Body of pancreas (tissue), 4 donors: ENCODE data around the gene RTN4IP1. TPM values are rescaled to one million over a fixed set of nuclear protein-coding genes. Genes with fewer than 3 reads are reported as not detected.

ENCODE experiments used
- ATAC-seq: fragments of 150-250 bp; one replicate; pipeline ENCODE4 v1.9.1; 2016
- DNase-seq, 4 donors: peaks; one replicate each; pipeline ENCODE4 v3.0.0-alpha.2; 2019
- H3K27ac ChIP-seq, 4 donors: fragments of 200-600 bp; sonication (generic); 1 replicate in 3 of 4; 2 replicates in 1 of 4; pipeline versions ENCODE4 v1.5.1 to v1.6.1; 2016 to 2019; ENCODE audit warnings: mild to moderate bottlenecking in 1 of 4, mixed read lengths in 1 of 4, moderate library complexity in 1 of 4
- H3K27me3 ChIP-seq, 2 donors: fragments of 200-600 bp; sonication (generic); one replicate each; pipeline ENCODE4 v1.6.0; 2016; ENCODE audit warnings: mild to moderate bottlenecking in 1 of 2
- H3K36me3 ChIP-seq, 2 donors: fragments of 200-600 bp; sonication (generic); replicated peaks in 1 of 2; 2 replicates each; pipeline ENCODE4 v1.5.1; 2016; ENCODE audit warnings: low read depth in 2 of 2; ENCODE audit not compliant: insufficient read depth in 1 of 2
- H3K4me1 ChIP-seq: fragments of 200-600 bp; sonication (generic); one replicate; pipeline ENCODE4 v1.6.0; 2016
- H3K4me3 ChIP-seq, 2 donors: fragments of 200-600 bp; sonication (generic); 1 replicate in 1 of 2; 2 replicates in 1 of 2; pipeline ENCODE4 v1.5.1; 2016 to 2019
- H3K9me3 ChIP-seq, 3 donors: fragments of 200-600 bp; sonication (generic); 1 replicate in 2 of 3; 2 replicates in 1 of 3; pipeline ENCODE4 v1.5.1; 2016
- POLR2A ChIP-seq, 3 donors: fragments of 450-650 bp; IDR thresholded peaks; one replicate each; pipeline ENCODE4 v1.6.1; 2016; ENCODE audit warnings: antibody characterized with exemption in 3 of 3, mild to moderate bottlenecking in 2 of 3
- WGBS, 2 donors: methylation state at CpG; one replicate each; pipeline ENCODE4 v1.1.5; 2017; 5-methylcytosine and 5-hydroxymethylcytosine counted together
- intact Hi-C: fragments of 100-400 bp; cut with DNase I; formaldehyde crosslinking; loops from one replicate; pipeline ENCODE4 v1.15.1; 2023
- total RNA-seq, 2 donors: library from RNA; depleted of rRNA; stranded (reverse); fragments of >200 nt; gene quantifications; one replicate each; pipeline ENCODE4 v1.1.0, GENCODE V29; 2016
- TF ChIP-seq, protein P1 (sequence below), 7 experiments: fragments of 450-650 bp in 4 of 7; fragments of 200-600 bp in 3 of 7; sonication (generic) in 3 of 7; IDR thresholded peaks; one replicate each; pipeline ENCODE4 v1.5.1; 2016 to 2019; ENCODE audit warnings: antibody characterized with exemption in 7 of 7

Gene RTN4IP1
- total RNA-seq, 2 donors from 2014 or later: 3.6 to 4.0 TPM

DNA sequence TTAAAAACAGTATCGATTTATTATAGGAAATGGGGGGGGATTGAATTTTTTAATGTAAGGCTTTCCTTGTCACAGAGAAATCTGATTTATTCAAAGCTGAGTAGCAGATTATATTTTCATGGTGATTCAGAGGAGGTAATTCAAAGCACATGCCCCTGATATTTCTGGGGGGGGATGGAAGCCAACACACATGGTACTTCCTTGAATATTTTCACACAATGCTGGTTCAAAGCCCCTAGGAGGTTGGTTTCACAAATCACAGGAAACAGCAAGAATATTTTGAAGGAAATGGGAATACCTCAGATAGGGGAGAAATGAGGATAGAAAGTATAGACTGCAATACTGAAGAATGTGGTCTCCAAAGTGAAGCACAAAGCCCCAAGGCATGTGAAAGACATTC lies 98.8 kb downstream of the RTN4IP1 start:
- peaks cover 6% of the 10 kb centered on the region for H3K4me1 ChIP-seq
- 92 to 97% methylated on average over 1 of the region's 1 CpG for WGBS, 2 donors
- no peaks in the 10 kb centered on the region for H3K36me3 ChIP-seq
- ATAC-seq (no peak), DNase-seq (no peak)
- no peaks in the 10 kb centered on the region for H3K27me3 ChIP-seq
- intact Hi-C loops: no loop called here
- H3K9me3 ChIP-seq: no peaks in the 10 kb centered on the region
- H3K4me3 ChIP-seq: no peak overlapping the region
- H3K27ac ChIP-seq: no peak overlapping the region
- TF ChIP-seq POLR2A (IDR thresholded peaks at IDR 0.05): no peak
- TF ChIP-seq, protein P1, sequence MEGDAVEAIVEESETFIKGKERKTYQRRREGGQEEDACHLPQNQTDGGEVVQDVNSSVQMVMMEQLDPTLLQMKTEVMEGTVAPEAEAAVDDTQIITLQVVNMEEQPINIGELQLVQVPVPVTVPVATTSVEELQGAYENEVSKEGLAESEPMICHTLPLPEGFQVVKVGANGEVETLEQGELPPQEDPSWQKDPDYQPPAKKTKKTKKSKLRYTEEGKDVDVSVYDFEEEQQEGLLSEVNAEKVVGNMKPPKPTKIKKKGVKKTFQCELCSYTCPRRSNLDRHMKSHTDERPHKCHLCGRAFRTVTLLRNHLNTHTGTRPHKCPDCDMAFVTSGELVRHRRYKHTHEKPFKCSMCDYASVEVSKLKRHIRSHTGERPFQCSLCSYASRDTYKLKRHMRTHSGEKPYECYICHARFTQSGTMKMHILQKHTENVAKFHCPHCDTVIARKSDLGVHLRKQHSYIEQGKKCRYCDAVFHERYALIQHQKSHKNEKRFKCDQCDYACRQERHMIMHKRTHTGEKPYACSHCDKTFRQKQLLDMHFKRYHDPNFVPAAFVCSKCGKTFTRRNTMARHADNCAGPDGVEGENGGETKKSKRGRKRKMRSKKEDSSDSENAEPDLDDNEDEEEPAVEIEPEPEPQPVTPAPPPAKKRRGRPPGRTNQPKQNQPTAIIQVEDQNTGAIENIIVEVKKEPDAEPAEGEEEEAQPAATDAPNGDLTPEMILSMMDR (IDR thresholded peaks at IDR 0.05): no peak

DNA sequence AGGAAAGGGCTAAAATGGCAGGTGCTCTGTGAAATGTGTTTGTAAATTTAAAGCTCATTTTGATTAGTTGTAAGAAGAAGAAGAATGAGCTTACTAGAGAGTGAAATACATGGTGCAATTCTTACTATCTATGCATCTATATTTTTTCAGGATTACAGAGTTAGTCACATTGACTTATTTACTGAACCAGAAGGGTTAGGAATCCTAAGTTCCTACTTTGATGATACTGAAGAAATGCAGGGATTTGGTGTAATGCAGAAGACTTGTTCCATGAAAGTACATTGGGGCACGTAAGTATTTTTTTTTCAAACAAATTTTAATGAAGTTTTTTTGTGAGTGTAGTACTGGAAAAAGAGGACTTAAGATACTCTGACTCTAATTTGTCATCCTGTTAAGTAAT lies 99.3 kb downstream of the RTN4IP1 start:
- Histone ChIP-seq H3K27ac (no peak overlapping the region), H3K27me3 (no peaks in the 10 kb centered on the region), H3K9me3 (no peaks in the 10 kb centered on the region), H3K4me1 (peaks cover 8% of the 10 kb centered on the region), H3K36me3 (no peaks in the 10 kb centered on the region), H3K4me3 (no peak overlapping the region)
- WGBS, 2 donors: 88 to 91% methylated on average over 1 of the region's 1 CpG
- intact Hi-C loops: no loop called here
- ATAC-seq: no peak
- no peak for DNase-seq
- TF ChIP-seq, protein P1 (IDR thresholded peaks at IDR 0.05): no peak
- no peak for TF ChIP-seq POLR2A (IDR thresholded peaks at IDR 0.05)

DNA sequence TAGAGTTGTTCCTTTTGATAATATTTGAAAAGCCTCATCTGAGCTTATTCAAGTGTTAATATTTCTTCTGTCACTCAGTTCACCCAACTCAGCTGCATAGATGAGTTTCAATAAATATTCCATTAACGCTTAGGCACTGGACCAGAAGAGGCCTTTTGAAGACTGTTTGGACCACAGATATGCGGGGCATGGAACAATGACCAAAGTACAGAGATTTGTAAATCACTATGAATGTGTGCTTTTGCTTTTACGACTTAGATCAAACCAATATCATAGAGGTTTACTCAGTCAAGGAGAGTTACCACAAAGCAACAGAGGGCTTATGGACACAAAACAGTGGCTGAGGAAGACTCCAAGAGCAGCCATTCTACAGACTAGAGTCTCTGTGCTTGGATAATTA lies 99.9 kb downstream of the RTN4IP1 start:
- Histone ChIP-seq H3K27ac (no peak overlapping the region), H3K27me3 (no peaks in the 10 kb centered on the region), H3K4me3 (no peak overlapping the region), H3K36me3 (no peaks in the 10 kb centered on the region), H3K4me1 (peaks cover 8% of the 10 kb centered on the region), H3K9me3 (no peaks in the 10 kb centered on the region)
- intact Hi-C loops: no loop called here
- DNase-seq (no peak), ATAC-seq (no peak)
- WGBS, 2 donors: 80 to 84% methylated on average over 3 of the region's 3 CpGs
- no peak for TF ChIP-seq POLR2A (IDR thresholded peaks at IDR 0.05)
- TF ChIP-seq, protein P1 (IDR thresholded peaks at IDR 0.05): no peak

DNA sequence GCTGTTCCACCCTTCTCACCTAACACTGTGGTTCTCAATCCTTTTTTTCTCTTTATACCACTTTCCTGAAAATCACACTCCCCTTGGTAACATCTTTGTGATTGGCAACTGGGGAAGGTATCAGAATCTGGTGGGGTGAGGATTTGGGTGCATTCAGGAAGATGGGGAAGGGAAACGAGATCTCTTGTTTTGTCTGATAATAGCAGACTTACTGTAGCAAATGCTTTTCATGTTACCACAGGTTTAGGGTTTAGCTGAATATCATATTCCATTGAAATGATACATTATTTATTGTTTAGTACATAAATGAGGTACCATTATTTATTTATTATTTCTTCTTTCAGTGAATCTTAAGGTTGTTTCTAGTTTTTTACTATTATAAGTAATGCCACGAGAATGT lies 100.8 kb downstream of the RTN4IP1 start:
- H3K4me1 ChIP-seq: peaks cover 8% of the 10 kb centered on the region
- H3K27ac ChIP-seq: no peak overlapping the region
- H3K9me3 ChIP-seq: no peaks in the 10 kb centered on the region
- H3K4me3 ChIP-seq: no peak overlapping the region
- intact Hi-C loops: no loop called here
- no peaks in the 10 kb centered on the region for H3K36me3 ChIP-seq
- no peak for ATAC-seq
- TF ChIP-seq, protein P1 (IDR thresholded peaks at IDR 0.05): no peak
- no peak for TF ChIP-seq POLR2A (IDR thresholded peaks at IDR 0.05)
- no peak for DNase-seq
- WGBS, 2 donors: 88 to 92% methylated on average over 2 of the region's 2 CpGs
- no peaks in the 10 kb centered on the region for H3K27me3 ChIP-seq

DNA sequence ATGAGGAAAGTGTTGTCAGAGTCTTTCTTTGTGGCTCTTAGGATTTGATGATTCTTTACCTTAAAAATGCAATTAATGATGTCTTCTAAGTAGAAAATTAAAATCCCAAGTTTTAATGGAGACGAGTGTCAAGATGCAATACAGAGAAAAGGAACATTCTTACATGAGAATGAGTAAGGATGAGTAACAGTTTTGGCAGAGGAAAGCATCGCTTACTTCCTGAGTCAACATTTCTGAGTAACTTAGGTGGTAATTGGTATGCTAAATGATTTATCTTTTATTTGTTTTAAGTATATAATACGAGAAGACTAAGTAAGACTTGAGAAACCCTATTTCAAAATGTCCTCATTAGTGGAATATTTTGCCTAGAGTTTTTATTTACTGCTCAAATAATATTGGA lies 101.3 kb downstream of the RTN4IP1 start:
- no peaks in the 10 kb centered on the region for H3K27me3 ChIP-seq
- no peaks in the 10 kb centered on the region for H3K36me3 ChIP-seq
- 71 to 72% methylated on average over 3 of the region's 3 CpGs for WGBS, 2 donors
- no peak overlapping the region for H3K27ac ChIP-seq
- H3K4me3 ChIP-seq: no peak overlapping the region
- intact Hi-C loops: no loop called here
- DNase-seq (no peak), ATAC-seq (no peak)
- peaks cover 8% of the 10 kb centered on the region for H3K4me1 ChIP-seq
- H3K9me3 ChIP-seq: no peaks in the 10 kb centered on the region
- TF ChIP-seq POLR2A (IDR thresholded peaks at IDR 0.05): no peak
- TF ChIP-seq, protein P1 (IDR thresholded peaks at IDR 0.05): no peak
